H1 (cell line): ENCODE measurements around the gene ETV4. TPM values are rescaled to one million over a fixed set of nuclear protein-coding genes. Genes with fewer than 3 reads are reported as not detected.

ENCODE experiments used
- CTCF ChIA-PET: fragments of 300-600 bp; sonication (Branson Sonifier 250); formaldehyde crosslinking; loops from one replicate; lab custom pipeline; 2021; ENCODE audit not compliant: partially characterized antibody; lab: Charles Lee
- POLR2A ChIA-PET: fragments of 300-600 bp; sonication (Branson Sonifier 250); formaldehyde crosslinking; loops from one replicate; lab custom pipeline; 2021; ENCODE audit warnings: inconsistent platforms; ENCODE audit not compliant: partially characterized antibody; lab: Charles Lee
- DNase-seq, 2 experiments: peaks; one replicate each; pipeline versions ENCODE4 v3.0.0 to v3.0.0-alpha.2; 2010 to 2022; ENCODE audit warnings: low spot score in 2 of 2, low read depth in 1 of 2, mixed read lengths in 1 of 2
- FAIRE-seq: peaks from 2 replicates; lab custom pipeline; 2011; peaks lifted over from hg19 to GRCh38; lab: Jason Lieb, UNC
- H2AFZ ChIP-seq: 2 replicates; pipeline ENCODE4 v1.8.1; 2012; ENCODE audit warnings: low read length, inconsistent platforms
- H2AK5ac ChIP-seq: 2 replicates; pipeline ENCODE4 v1.6.1; 2013; ENCODE audit warnings: low read depth, low read length
- H2BK120ac ChIP-seq: replicated peaks from 2 replicates; pipeline ENCODE3; 2013; ENCODE audit warnings: low read depth, low read length, inconsistent platforms
- H2BK12ac ChIP-seq: 2 replicates; pipeline ENCODE4 v1.6.1; 2013; ENCODE audit warnings: low read depth, low read length
- H2BK15ac ChIP-seq: 2 replicates; pipeline ENCODE4 v1.6.1; 2013; ENCODE audit warnings: low read length
- H2BK20ac ChIP-seq: 2 replicates; pipeline ENCODE4 v1.6.1; 2013; ENCODE audit warnings: low read length
- H2BK5ac ChIP-seq: 2 replicates; pipeline ENCODE4 v1.6.1; 2013; ENCODE audit warnings: low read depth, low read length
- H3K14ac ChIP-seq: 2 replicates; pipeline ENCODE4 v1.6.1; 2013; ENCODE audit warnings: inconsistent platforms; ENCODE audit not compliant: insufficient read length
- H3K18ac ChIP-seq: 2 replicates; pipeline ENCODE4 v1.6.1; 2013; ENCODE audit warnings: low read length; ENCODE audit errors: extremely low read depth
- H3K23ac ChIP-seq: 2 replicates; pipeline ENCODE4 v1.6.1; 2013; ENCODE audit warnings: inconsistent platforms; ENCODE audit not compliant: insufficient read length
- H3K23me2 ChIP-seq: 2 replicates; pipeline ENCODE4 v1.6.1; 2013; ENCODE audit warnings: low read depth, low read length
- H3K27ac ChIP-seq: 2 replicates; pipeline ENCODE4 v1.6.1; 2011; ENCODE audit warnings: low read depth, low read length, inconsistent platforms
- H3K27me3 ChIP-seq, 4 experiments: replicated peaks in 1 of 4; 1 replicate in 1 of 4; 2 replicates in 3 of 4; pipeline versions ENCODE4 v1.6.1 to v1.8.1; 2011 to 2013; ENCODE audit warnings: low read length in 3 of 4, mild to moderate bottlenecking in 3 of 4, inconsistent platforms in 2 of 4, mixed read lengths in 2 of 4, moderate library complexity in 1 of 4; ENCODE audit not compliant: control insufficient read depth in 3 of 4, insufficient read depth in 3 of 4; ENCODE audit errors: extremely low read depth in 1 of 4
- H3K36me3 ChIP-seq, 4 experiments: 2 replicates each; pipeline versions ENCODE4 v1.6.1 to v1.8.1; 2011 to 2013; ENCODE audit warnings: mild to moderate bottlenecking in 4 of 4, low read length in 3 of 4, moderate library complexity in 2 of 4, control low read depth in 1 of 4, inconsistent platforms in 1 of 4; ENCODE audit not compliant: insufficient read depth in 4 of 4, control insufficient read depth in 2 of 4
- H3K4ac ChIP-seq: replicated peaks from 2 replicates; pipeline ENCODE3; 2013; ENCODE audit warnings: low read length, low read depth, mixed read lengths, inconsistent platforms; ENCODE audit not compliant: insufficient read length
- H3K4me1 ChIP-seq, 4 experiments: replicated peaks in 1 of 4; 1 replicate in 1 of 4; 2 replicates in 3 of 4; pipeline versions ENCODE4 v1.6.1 to v1.8.1; 2011 to 2013; ENCODE audit warnings: low read length in 3 of 4, inconsistent platforms in 2 of 4, mixed read lengths in 1 of 4; ENCODE audit not compliant: insufficient read depth in 4 of 4, control insufficient read depth in 3 of 4
- H3K4me2 ChIP-seq, 2 experiments: 2 replicates each; pipeline versions ENCODE4 v1.6.1 to v1.8.1; 2011 to 2013; ENCODE audit warnings: low read depth in 2 of 2, low read length in 2 of 2, control low read depth in 1 of 2, inconsistent platforms in 1 of 2, mild to moderate bottlenecking in 1 of 2; ENCODE audit not compliant: insufficient read depth in 1 of 2
- H3K4me3 ChIP-seq, 4 experiments: fragments of 200-600, 300-600 bp in 1 of 4; sonication (generic), shearing (Covaris generic), sonication (Bioruptor Twin) in 1 of 4; 2 replicates each; pipeline versions ENCODE4 v1.5.1 to v1.8.1; 2011 to 2016; ENCODE audit warnings: low read length in 4 of 4, low read depth in 3 of 4, control low read depth in 2 of 4, inconsistent platforms in 2 of 4, mild to moderate bottlenecking in 2 of 4, mixed read lengths in 1 of 4, moderate library complexity in 1 of 4; ENCODE audit not compliant: insufficient read depth in 2 of 4; ENCODE audit errors: extremely low read depth in 1 of 4
- H3K56ac ChIP-seq: replicated peaks from 2 replicates; pipeline ENCODE3; 2013; ENCODE audit warnings: low read depth, mild to moderate bottlenecking, mixed read lengths, low read length, inconsistent platforms; ENCODE audit not compliant: insufficient read length
- H3K79me1 ChIP-seq: 2 replicates; pipeline ENCODE4 v1.6.1; 2013; ENCODE audit warnings: low read depth, low read length, control low read depth
- H3K79me2 ChIP-seq, 2 experiments: 2 replicates each; pipeline versions ENCODE4 v1.6.1 to v1.8.1; 2012 to 2013; ENCODE audit warnings: low read length in 2 of 2, mild to moderate bottlenecking in 2 of 2, inconsistent platforms in 1 of 2; ENCODE audit not compliant: insufficient read depth in 2 of 2, control insufficient read depth in 1 of 2
- H3K9ac ChIP-seq, 4 experiments: replicated peaks in 1 of 4; 1 replicate in 1 of 4; 2 replicates in 3 of 4; pipeline versions ENCODE4 v1.6.1 to v1.8.1; 2011 to 2013; ENCODE audit warnings: low read depth in 3 of 4, low read length in 3 of 4, control low read depth in 2 of 4, mild to moderate bottlenecking in 2 of 4, moderate library complexity in 2 of 4, inconsistent platforms in 1 of 4; ENCODE audit errors: extremely low read depth in 1 of 4
- H3K9me3 ChIP-seq, 2 experiments: 2 replicates each; pipeline versions ENCODE4 v1.6.1 to v1.8.1; 2012 to 2013; ENCODE audit warnings: mild to moderate bottlenecking in 2 of 2, moderate library complexity in 2 of 2, control low read depth in 1 of 2, inconsistent platforms in 1 of 2, low read depth in 1 of 2, low read length in 1 of 2, mixed read lengths in 1 of 2; ENCODE audit not compliant: insufficient read depth in 2 of 2
- H4K20me1 ChIP-seq, 2 experiments: replicated peaks in 1 of 2; 2 replicates each; pipeline versions ENCODE3 to v1.8.1; 2011 to 2013; ENCODE audit warnings: inconsistent platforms in 2 of 2, low read length in 2 of 2, mild to moderate bottlenecking in 1 of 2; ENCODE audit not compliant: insufficient read depth in 2 of 2, control insufficient read depth in 1 of 2
- H4K5ac ChIP-seq: 2 replicates; pipeline ENCODE4 v1.6.1; 2013; ENCODE audit warnings: low read length, low read depth, mixed read lengths, inconsistent platforms; ENCODE audit not compliant: insufficient read length
- H4K8ac ChIP-seq: 2 replicates; pipeline ENCODE4 v1.8.0; 2013; ENCODE audit warnings: mild to moderate bottlenecking, moderate library complexity, low read length, inconsistent platforms; ENCODE audit not compliant: insufficient read depth; ENCODE audit errors: extremely low read depth
- H4K91ac ChIP-seq: replicated peaks from 2 replicates; pipeline ENCODE3; 2013; ENCODE audit warnings: low read length, mixed read lengths, inconsistent platforms; ENCODE audit not compliant: insufficient read length
- CBX5 ChIP-seq: fragments of 300-800, 300-1000 bp; sonication (generic); IDR thresholded peaks from 2 replicates; pipeline ENCODE4 v1.7.1; 2016; ENCODE audit warnings: antibody characterized with exemption, low read length, low read depth
- CHD2 ChIP-seq: IDR thresholded peaks from 2 replicates; pipeline ENCODE4 v1.6.1; 2012; ENCODE audit warnings: low read length, improper control_type of control experiment
- CTBP2 ChIP-seq: IDR thresholded peaks from 2 replicates; pipeline ENCODE4 v1.7.0; 2011; ENCODE audit warnings: borderline replicate concordance, mild to moderate bottlenecking, moderate library complexity, mixed read lengths, low read length; ENCODE audit not compliant: insufficient read depth, insufficient read length
- EGR1 ChIP-seq: IDR thresholded peaks from 2 replicates; pipeline ENCODE4 v1.6.1; 2011; ENCODE audit warnings: low read depth, low read length, borderline replicate concordance
- EZH2 ChIP-seq: fragments of 200-600 bp; sonication (generic); IDR thresholded peaks from 2 replicates; pipeline ENCODE4 v1.7.1; 2012; ENCODE audit warnings: low read depth, mild to moderate bottlenecking, moderate library complexity, low read length, inconsistent platforms; ENCODE audit not compliant: severe bottlenecking
- GTF2F1 ChIP-seq: IDR thresholded peaks from 2 replicates; pipeline ENCODE4 v1.6.1; 2012; ENCODE audit warnings: low read depth, low read length, improper control_type of control experiment, borderline replicate concordance
- HDAC6 ChIP-seq: IDR thresholded peaks from one replicate; pipeline ENCODE4 v1.7.1; 2012; ENCODE audit warnings: low read depth, mild to moderate bottlenecking, inconsistent platforms, low read length, moderate library complexity
- RAD21 ChIP-seq, 2 experiments: IDR thresholded peaks in 1 of 2; conservative IDR thresholded peaks in 1 of 2; 2 replicates each; pipeline ENCODE4 v1.6.1; 2011; ENCODE audit warnings: low read depth in 2 of 2, low read length in 2 of 2, improper control_type of control experiment in 1 of 2, inconsistent platforms in 1 of 2, mild to moderate bottlenecking in 1 of 2, moderate library complexity in 1 of 2
- RBBP5 ChIP-seq: IDR thresholded peaks from 2 replicates; pipeline ENCODE4 v1.7.1; 2012; ENCODE audit warnings: low read depth, mild to moderate bottlenecking, inconsistent platforms, low read length, moderate library complexity, borderline replicate concordance
- SIX5 ChIP-seq: IDR thresholded peaks from 2 replicates; pipeline ENCODE4 v1.6.1; 2011; ENCODE audit warnings: mild to moderate bottlenecking, low read depth, low read length
- SP1 ChIP-seq: IDR thresholded peaks from 2 replicates; pipeline ENCODE4 v1.6.1; 2011; ENCODE audit warnings: low read depth, low read length
- TAF7 ChIP-seq: optimal IDR thresholded peaks from 2 replicates; pipeline ENCODE3; 2011; ENCODE audit warnings: low read depth, mild to moderate bottlenecking, inconsistent platforms, low read length, moderate library complexity, borderline replicate concordance
- YY1 ChIP-seq: IDR thresholded peaks from 2 replicates; pipeline ENCODE4 v1.6.1; 2011; ENCODE audit warnings: low read depth, mild to moderate bottlenecking, low read length
- WGBS, 2 experiments: shearing (Covaris generic) in 1 of 2; methylation state at CpG; one replicate each; pipeline versions ENCODE4 v1.1.6 to v1.1.7; 2013 to 2015; ENCODE audit warnings: low lambda C conversion rate in 2 of 2, mixed read lengths in 2 of 2, inconsistent platforms in 1 of 2, low coverage in 1 of 2, missing lambda C conversion rate in 1 of 2; ENCODE audit not compliant: insufficient replicate concordance in 2 of 2, insufficient coverage in 1 of 2, insufficient read length in 1 of 2; ENCODE audit errors: extremely low coverage in 1 of 2, missing lambda C conversion rate in 1 of 2; 5-methylcytosine and 5-hydroxymethylcytosine counted together
- polyA plus RNA-seq, 7 experiments: library from polyadenylated mRNA; depleted of rRNA in 3 of 7; stranded (reverse) in 5 of 7; unstranded in 2 of 7; fragments of >200 nt in 5 of 7; fragments of 200-250 nt in 2 of 7; gene quantifications; 1 replicate in 5 of 7; 2 replicates in 1 of 7; 4 replicates in 1 of 7; pipeline versions ENCODE4 v1.2.1 to v1.2.3, GENCODE V29; 2011 to 2013; ENCODE audit warnings: missing spikeins in 2 of 7, mixed read lengths in 2 of 7
- total RNA-seq: library from RNA; stranded (reverse); fragmentation: NEBNext Ultra II Directional; extraction: Animal tissue kit (Norgen Biotek cat#: 25700); gene quantifications from 2 replicates; pipeline ENCODE4 v1.2.1, GENCODE V29; 2021

The ETV4 gene
- total and polyA plus RNA-seq, 2 of the 8 experiments (the other 6 are each of a cell fraction or from before 2014, with no cell fraction given) = 75.2 to 143 TPM

DNA sequence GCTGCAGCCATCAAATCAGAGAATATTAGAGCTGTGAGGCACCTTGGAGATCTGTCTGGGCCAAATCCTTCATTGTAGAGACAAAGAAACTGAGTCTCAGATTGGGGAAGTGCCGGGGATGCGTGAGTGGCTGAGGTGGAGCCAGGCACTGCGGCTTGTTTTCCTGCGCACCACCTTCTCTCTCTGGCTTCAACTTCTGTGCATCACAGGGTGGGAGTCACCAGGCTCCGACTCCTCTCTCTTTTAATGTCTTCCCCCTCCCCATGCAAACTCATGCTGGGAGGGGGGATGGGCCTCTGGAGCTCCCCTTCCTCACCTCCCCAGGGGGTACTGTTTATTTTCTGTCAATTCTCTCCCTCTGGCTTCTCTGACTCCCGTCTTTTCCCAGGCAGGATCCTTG, 8.7 kb upstream of the ETV4 start:
- CTCF ChIA-PET = interaction anchor here (1.0 to 1.3 kb wide), 2 partner anchors 21 to 38 kb away, joined by 3 read pairs; no protein-coding TSS in a partner anchor
- H3K23ac ChIP-seq = no peak overlapping the region
- no peak for FAIRE-seq
- no peak overlapping the region for H3K56ac ChIP-seq
- no peaks in the 10 kb centered on the region for H3K79me1 ChIP-seq
- H3K23me2 ChIP-seq = 0 out of 2 replicates have a peak, but pooled peaks cover 2% of the 10 kb centered on the region
- DNase-seq = no peak
- peak overlapping the region; percentile 70 for H2BK120ac ChIP-seq
- H3K9ac ChIP-seq = no peak overlapping the region
- H3K36me3 ChIP-seq = no peaks in the 10 kb centered on the region
- peak overlapping the region; percentile 46 for H4K91ac ChIP-seq
- H2BK15ac ChIP-seq = no peak overlapping the region
- peak overlapping the region; percentile 72; the same call in 1 of the 2 replicates for H2BK20ac ChIP-seq
- H3K4me2 ChIP-seq = peak overlapping the region; percentile 23 to 33; a peak in 3 of 4 replicates
- peak overlapping the region; percentile 38 for H3K18ac ChIP-seq
- no peak overlapping the region for H2AFZ ChIP-seq
- H3K27me3 ChIP-seq = no peaks in the 10 kb centered on the region; a peak in 1 of 7 replicates
- no peaks in the 10 kb centered on the region; a peak in 1 of 4 replicates for H3K9me3 ChIP-seq
- no peak overlapping the region for H3K27ac ChIP-seq
- peak overlapping the region; percentile 68; the same call in 1 of the 2 replicates for H2BK12ac ChIP-seq
- no peak for TF ChIP-seq SP1
- TF ChIP-seq RAD21 (IDR thresholded peaks at IDR 0.05 in 1 of 2, conservative IDR thresholded peaks at IDR 0.05 in 1 of 2; ENCODE audit: low read depth in 2 of 2, low read length in 2 of 2) = no peak
- no peak for TF ChIP-seq CTBP2
- no peak for TF ChIP-seq SIX5
- TF ChIP-seq EGR1 = no peak
- no peak for TF ChIP-seq RBBP5
- TF ChIP-seq HDAC6 = no peak
- TF ChIP-seq GTF2F1 = no peak
- no peak for TF ChIP-seq YY1
- no peak for TF ChIP-seq TAF7
- no peak for TF ChIP-seq EZH2
- TF ChIP-seq CHD2 = no peak
- no peak for TF ChIP-seq CBX5
- no peak overlapping the region for H3K14ac ChIP-seq
- no peaks in the 10 kb centered on the region for H3K79me2 ChIP-seq
- no peak overlapping the region for H4K8ac ChIP-seq
- H3K4ac ChIP-seq = no peak overlapping the region
- peaks cover 5 to 21% (median 14%) of the 10 kb centered on the region in 4 experiments for H3K4me1 ChIP-seq
- peak overlapping the region; percentile 60; the same call in 1 of the 2 replicates for H2BK5ac ChIP-seq
- H4K5ac ChIP-seq = no peak overlapping the region
- no peaks in the 10 kb centered on the region for H4K20me1 ChIP-seq
- POLR2A ChIA-PET = interaction anchor here (1.2 to 3.3 kb wide), 6 partner anchors 8 to 187 kb away, joined by 3 to 11 read pairs (median 3); partner anchors contain the start of gene ETV4
- H3K4me3 ChIP-seq = no peak overlapping the region
- 52% methylated on average over 6 of the region's 6 CpGs; no CpG with 5 or more reads in 1 of the 2 experiments for WGBS, 2 experiments
- H2AK5ac ChIP-seq = 0 out of 2 replicates have a peak overlapping the region, but pooled peaks have one; percentile 24
